ENCODE results near the gene ZFP36L2. TPM values are rescaled to one million over a fixed set of nuclear protein-coding genes. Genes with fewer than 3 reads are reported as not detected.

Gene ZFP36L2
- total and polyA plus RNA-seq, 10 of the 15 experiments (the other 5 are each of a cell fraction or from before 2014, with no cell fraction given) = 4.3 to 64.9 (median 19.5) TPM

- H4K20me1 ChIP-seq (ENCODE audit: control insufficient read depth, insufficient read depth) = no peaks in the 10 kb centered on the region
- no peak overlapping the region for H3K4me2 ChIP-seq (ENCODE audit: control insufficient read depth, insufficient read depth)
- TF ChIP-seq SP1 (IDR thresholded peaks at IDR 0.05; ENCODE audit: low read depth, low read length) (no peak), RELA (IDR thresholded peaks at IDR 0.05; ENCODE audit: borderline replicate concordance, partially characterized antibody) (no peak), EED (IDR thresholded peaks at IDR 0.05; ENCODE audit: low read depth) (no peak), HCFC1 (IDR thresholded peaks at IDR 0.05; ENCODE audit: low read length) (no peak), SMARCA5 (IDR thresholded peaks at IDR 0.05) (no peak), FOS (IDR thresholded peaks at IDR 0.05; ENCODE audit: borderline replicate concordance, extremely low read depth, insufficient read length) (no peak), YBX1 (IDR thresholded peaks at IDR 0.05) (no peak)
- FAIRE-seq (no peak), ATAC-seq (no peak), DNase-seq (ENCODE audit: low read depth, low spot score) (no peak)
- no peak overlapping the region for H3K4me3 ChIP-seq
- H3K9ac ChIP-seq (ENCODE audit: control insufficient read depth, insufficient read depth, low read length) = no peak overlapping the region
- H3K27me3 ChIP-seq (replicated peaks in 1 of 2; ENCODE audit: control insufficient read depth in 2 of 2, insufficient read depth in 2 of 2, low read length in 1 of 2) = no peaks in the 10 kb centered on the region
- no peaks in the 10 kb centered on the region for H3K79me2 ChIP-seq (ENCODE audit: control insufficient read depth, insufficient read depth, low read length)
- ChIA-PET RAD21 (ENCODE audit: unreplicated experiment) (no interaction called here), CTCF (no interaction called here), POLR2A (no interaction called here), SMC1A (ENCODE audit: uncharacterized antibody, unreplicated experiment) (interaction anchor here (1.0 kb wide), 3 partner anchors 14 to 323 kb away, joined by 3 read pairs; no protein-coding TSS in a partner anchor)
- H2AFZ ChIP-seq (ENCODE audit: control insufficient read depth, low read depth, low read length) = no peak overlapping the region
- no peaks in the 10 kb centered on the region for H3K9me3 ChIP-seq (replicated peaks; ENCODE audit: control insufficient read depth, insufficient read depth, low read length)
- in situ Hi-C loops (cut with MboI) = no loop called here
- intact Hi-C loops (cut with micrococcal nuclease; ENCODE audit: unreplicated experiment) = no loop called here
- WGBS (ENCODE audit: insufficient coverage, insufficient replicate concordance, low lambda C conversion rate, missing lambda C conversion rate) = over 99% methylated on average over 5 of the region's 5 CpGs
- peaks cover 0 to 12% of the 10 kb centered on the region in 2 experiments; a peak in 3 of 4 replicates for H3K36me3 ChIP-seq (ENCODE audit: control insufficient read depth in 2 of 2, insufficient read depth in 2 of 2, low read length in 1 of 2)
- no TSS peak for BruUV-seq (replicated peaks)
- H3K4me1 ChIP-seq (ENCODE audit: control insufficient read depth, insufficient read depth, low read length) = no peaks in the 10 kb centered on the region
- no peak overlapping the region for H3K27ac ChIP-seq (ENCODE audit: control insufficient read depth, insufficient read depth)
Measured at GRCh38 chr2:43254331-43254730, 27.9 kb upstream of the ZFP36L2 start.

GRCh38 chr2:43251171-43251731 is 24.8 kb upstream of the ZFP36L2 start:
- no TSS peak for BruUV-seq (replicated peaks)

More at GRCh38 chr2:43251171-43251731, 24.8 kb upstream of the ZFP36L2 start:
- 85% methylated on average over 5 of the region's 5 CpGs for WGBS (ENCODE audit: insufficient coverage, insufficient replicate concordance, low lambda C conversion rate, missing lambda C conversion rate)
- DNase-seq (ENCODE audit: low read depth, low spot score) (no peak), ATAC-seq (no peak), FAIRE-seq (no peak)
- no peak overlapping the region for H3K27ac ChIP-seq (ENCODE audit: control insufficient read depth, insufficient read depth)
- no peak overlapping the region for H2AFZ ChIP-seq (ENCODE audit: control insufficient read depth, low read depth, low read length)
- H3K27me3 ChIP-seq (replicated peaks in 1 of 2; ENCODE audit: control insufficient read depth in 2 of 2, insufficient read depth in 2 of 2, low read length in 1 of 2) = no peaks in the 10 kb centered on the region
- no peak overlapping the region for H3K4me3 ChIP-seq
- H3K4me1 ChIP-seq (ENCODE audit: control insufficient read depth, insufficient read depth, low read length) = no peaks in the 10 kb centered on the region
- no peak overlapping the region for H3K4me2 ChIP-seq (ENCODE audit: control insufficient read depth, insufficient read depth)
- H3K36me3 ChIP-seq (ENCODE audit: control insufficient read depth in 2 of 2, insufficient read depth in 2 of 2, low read length in 1 of 2) = peaks cover 0 to 8% of the 10 kb centered on the region in 2 experiments; a peak in 3 of 4 replicates
- H4K20me1 ChIP-seq (ENCODE audit: control insufficient read depth, insufficient read depth) = no peaks in the 10 kb centered on the region
- intact Hi-C loops (cut with micrococcal nuclease; ENCODE audit: unreplicated experiment) = no loop called here
- H3K79me2 ChIP-seq (ENCODE audit: control insufficient read depth, insufficient read depth, low read length) = no peaks in the 10 kb centered on the region
- ChIA-PET RAD21 (ENCODE audit: unreplicated experiment) (no interaction called here), POLR2A (no interaction called here), SMC1A (ENCODE audit: uncharacterized antibody, unreplicated experiment) (interaction anchor here (0.9 to 1.0 kb wide), 2 partner anchors 132 to 420 kb away, joined by 3 read pairs; no protein-coding TSS in a partner anchor), CTCF (no interaction called here)
- H3K9me3 ChIP-seq (replicated peaks; ENCODE audit: control insufficient read depth, insufficient read depth, low read length) = no peaks in the 10 kb centered on the region
- in situ Hi-C loops (cut with MboI) = no loop called here
- H3K9ac ChIP-seq (ENCODE audit: control insufficient read depth, insufficient read depth, low read length) = no peak overlapping the region
- TF ChIP-seq CHD2 (IDR thresholded peaks at IDR 0.05; ENCODE audit: borderline replicate concordance, low read depth, low read length) = no peak
- no peak for TF ChIP-seq USF2 (IDR thresholded peaks at IDR 0.05; ENCODE audit: borderline replicate concordance, low read depth, low read length)
- no peak for TF ChIP-seq EZH2 (IDR thresholded peaks at IDR 0.05; ENCODE audit: borderline replicate concordance, control insufficient read depth, low read depth, low read length)
- TF ChIP-seq SIX5 (IDR thresholded peaks at IDR 0.05; ENCODE audit: low read depth, low read length, severe bottlenecking) = no peak
- TF ChIP-seq SP1 (IDR thresholded peaks at IDR 0.05; ENCODE audit: low read depth, low read length) = no peak
- TF ChIP-seq ZNF24 (IDR thresholded peaks at IDR 0.05) = no peak
- no peak for TF ChIP-seq ATF3 (IDR thresholded peaks at IDR 0.05; ENCODE audit: borderline replicate concordance, extremely low read depth, low read depth, low read length)
